Caco-2 (cell line): ENCODE results near the gene ABCB1. TPM values are rescaled to one million over a fixed set of nuclear protein-coding genes. Genes with fewer than 3 reads are reported as not detected.
A peak's percentile ranks its signal among the peaks of the same experiment; 100 is the strongest.
"Not testable (repeated sequence)": the region's sequence is repeated elsewhere in the genome, so short reads cannot be mapped to it uniquely, and the experiment has no call there.

Experiments
- BruUV-seq: library from RNA; stranded (reverse); fragments of 400-500 nt; replicated peaks from 2 replicates; lab custom pipeline; 2021; lab: Mats Ljungman, UMichigan
- CTCF ChIA-PET: fragments of 300-600 bp; sonication (Branson Sonifier 250); formaldehyde crosslinking; loops from one replicate; lab custom pipeline; 2022; ENCODE audit warnings: antibody characterized with exemption; lab: Charles Lee
- POLR2A ChIA-PET: fragments of 300-600 bp; sonication (Branson Sonifier 250); formaldehyde crosslinking; loops from one replicate; lab custom pipeline; 2022; ENCODE audit warnings: antibody characterized with exemption; lab: Charles Lee
- DNase-seq, 2 experiments: peaks; one replicate each; pipeline versions ENCODE4 v3.0.0 to v3.0.0-alpha.2; 2020 to 2022
- H3K27me3 ChIP-seq: replicated peaks from 2 replicates; pipeline ENCODE4 v1.6.0; 2011; ENCODE audit warnings: low read length; ENCODE audit not compliant: control insufficient read depth, insufficient read depth
- H3K36me3 ChIP-seq: 2 replicates; pipeline ENCODE4 v1.5.1; 2011; ENCODE audit warnings: low read length; ENCODE audit not compliant: control insufficient read depth, insufficient read depth
- H3K4me1 ChIP-seq: fragments of 250-450 bp; sonication (Bioruptor Pico); 2 replicates; pipeline ENCODE4 v1.5.1; 2020; ENCODE audit warnings: mild to moderate bottlenecking
- H3K4me3 ChIP-seq: 2 replicates; pipeline ENCODE4 v1.5.1; 2011; ENCODE audit warnings: low read depth, mild to moderate bottlenecking, control low read depth, low read length
- H3K9me3 ChIP-seq: fragments of 250-450 bp; sonication (Bioruptor Pico); 2 replicates; pipeline ENCODE4 v1.5.1; 2020; ENCODE audit warnings: mild to moderate bottlenecking, moderate library complexity
- H3K27ac Mint-ChIP-seq: one replicate; pipeline ENCODE4 v1.8.0; 2022; ENCODE audit warnings: mixed read lengths; ENCODE audit not compliant: unreplicated experiment
- H3K27me3 Mint-ChIP-seq: one replicate; pipeline ENCODE4 v1.8.0; 2022; ENCODE audit warnings: mixed read lengths; ENCODE audit not compliant: insufficient read depth, unreplicated experiment
- H3K36me3 Mint-ChIP-seq: one replicate; pipeline ENCODE4 v1.8.0; 2022; ENCODE audit warnings: mild to moderate bottlenecking, mixed read lengths; ENCODE audit not compliant: insufficient read depth, unreplicated experiment
- H3K4me1 Mint-ChIP-seq: one replicate; pipeline ENCODE4 v1.8.0; 2022; ENCODE audit warnings: low read depth, mixed read lengths; ENCODE audit not compliant: unreplicated experiment
- H3K4me3 Mint-ChIP-seq: one replicate; pipeline ENCODE4 v1.8.0; 2022; ENCODE audit warnings: mild to moderate bottlenecking, moderate library complexity, mixed read lengths; ENCODE audit not compliant: unreplicated experiment
- H3K9me3 Mint-ChIP-seq: one replicate; pipeline ENCODE4 v1.8.0; 2022; ENCODE audit warnings: mixed read lengths; ENCODE audit not compliant: unreplicated experiment
- intact Hi-C: fragments of 100-400 bp; cut with micrococcal nuclease; formaldehyde crosslinking; loops from one replicate; pipeline ENCODE4 v1.10.0; 2022; ENCODE audit not compliant: unreplicated experiment
- total RNA-seq: library from RNA; stranded (reverse); gene quantifications from 2 replicates; pipeline ENCODE4 v1.2.3, GENCODE V29; 2022
- TF ChIP-seq, protein P1 (sequence below), 2 experiments: fragments of 200-600 bp in 1 of 2; IDR thresholded peaks; 1 replicate in 1 of 2; 2 replicates in 1 of 2; pipeline versions ENCODE4 v1.5.1 to v1.8.0; 2011 to 2022; ENCODE audit warnings: antibody characterized with exemption in 1 of 2, control low read depth in 1 of 2, inconsistent platforms in 1 of 2, low read depth in 1 of 2, low read length in 1 of 2, mild to moderate bottlenecking in 1 of 2, moderate library complexity in 1 of 2; ENCODE audit not compliant: insufficient read depth in 1 of 2, severe bottlenecking in 1 of 2, unreplicated experiment in 1 of 2

The ABCB1 gene
- total RNA-seq, 1 experiment from 2014 or later: 34.6 TPM

DNA sequence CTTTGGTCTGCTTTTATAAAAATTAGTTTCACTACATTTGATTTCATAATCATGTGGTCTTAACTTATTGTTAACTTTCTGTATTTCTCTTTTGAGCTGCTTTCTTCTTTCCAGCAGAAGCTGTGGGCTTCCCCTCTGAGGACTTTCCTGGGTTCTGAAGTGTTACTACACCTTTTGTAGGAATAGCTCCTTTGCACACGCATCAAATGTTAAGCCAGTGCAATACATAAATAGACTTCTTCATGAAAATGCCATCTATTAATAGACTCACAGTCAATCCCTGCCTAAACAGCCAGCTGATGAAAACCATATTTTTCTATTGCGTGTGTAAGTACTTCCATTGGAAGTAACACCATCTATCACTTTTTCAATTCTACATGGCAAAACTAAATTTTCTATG lies 126.7 kb downstream of the ABCB1 start:
- Histone ChIP-seq H3K4me1 (0 out of 2 replicates have a peak, but pooled peaks cover 9% of the 10 kb centered on the region), H3K9me3 (no peaks in the 10 kb centered on the region), H3K27me3 (no peaks in the 10 kb centered on the region), H3K36me3 (no peaks in the 10 kb centered on the region), H3K4me3 (no peak overlapping the region)
- H3K27me3 Mint-ChIP-seq: peaks cover 11% of the 10 kb centered on the region
- BruUV-seq: no TSS peak
- DNase-seq: no peak
- no peak overlapping the region for H3K4me3 Mint-ChIP-seq
- CTCF ChIA-PET: no interaction called here
- no peaks in the 10 kb centered on the region for H3K36me3 Mint-ChIP-seq
- intact Hi-C loops: no loop called here
- TF ChIP-seq, protein P1, sequence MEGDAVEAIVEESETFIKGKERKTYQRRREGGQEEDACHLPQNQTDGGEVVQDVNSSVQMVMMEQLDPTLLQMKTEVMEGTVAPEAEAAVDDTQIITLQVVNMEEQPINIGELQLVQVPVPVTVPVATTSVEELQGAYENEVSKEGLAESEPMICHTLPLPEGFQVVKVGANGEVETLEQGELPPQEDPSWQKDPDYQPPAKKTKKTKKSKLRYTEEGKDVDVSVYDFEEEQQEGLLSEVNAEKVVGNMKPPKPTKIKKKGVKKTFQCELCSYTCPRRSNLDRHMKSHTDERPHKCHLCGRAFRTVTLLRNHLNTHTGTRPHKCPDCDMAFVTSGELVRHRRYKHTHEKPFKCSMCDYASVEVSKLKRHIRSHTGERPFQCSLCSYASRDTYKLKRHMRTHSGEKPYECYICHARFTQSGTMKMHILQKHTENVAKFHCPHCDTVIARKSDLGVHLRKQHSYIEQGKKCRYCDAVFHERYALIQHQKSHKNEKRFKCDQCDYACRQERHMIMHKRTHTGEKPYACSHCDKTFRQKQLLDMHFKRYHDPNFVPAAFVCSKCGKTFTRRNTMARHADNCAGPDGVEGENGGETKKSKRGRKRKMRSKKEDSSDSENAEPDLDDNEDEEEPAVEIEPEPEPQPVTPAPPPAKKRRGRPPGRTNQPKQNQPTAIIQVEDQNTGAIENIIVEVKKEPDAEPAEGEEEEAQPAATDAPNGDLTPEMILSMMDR (IDR thresholded peaks at IDR 0.05; ENCODE audit: insufficient read depth in 1 of 2, low read depth in 1 of 2, low read length in 1 of 2, severe bottlenecking in 1 of 2, unreplicated experiment in 1 of 2): no peak
- no peaks in the 10 kb centered on the region for H3K4me1 Mint-ChIP-seq
- no peaks in the 10 kb centered on the region for H3K9me3 Mint-ChIP-seq
- POLR2A ChIA-PET: no interaction called here
- no peak overlapping the region for H3K27ac Mint-ChIP-seq

DNA sequence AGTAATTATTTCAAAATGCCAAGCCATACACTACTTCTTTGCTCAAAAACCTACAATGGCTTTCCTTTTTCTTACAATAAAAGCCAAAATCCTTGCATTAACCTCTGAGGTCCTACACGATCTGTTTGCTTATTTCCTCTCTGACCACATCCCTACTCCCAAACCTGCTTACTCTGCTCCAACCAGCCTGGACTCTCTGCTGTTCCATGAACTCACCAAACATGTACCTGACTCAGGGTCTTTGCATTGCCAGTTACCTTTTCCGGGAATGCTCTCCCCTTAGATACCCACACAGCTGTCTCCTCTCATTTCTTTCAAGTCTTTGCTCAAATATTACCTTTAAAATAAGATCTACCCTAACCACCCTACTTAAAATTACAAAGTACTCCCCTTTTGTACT lies 127.5 kb downstream of the ABCB1 start:
- CTCF ChIA-PET: no interaction called here
- no peak for DNase-seq
- no TSS peak for BruUV-seq

DNA sequence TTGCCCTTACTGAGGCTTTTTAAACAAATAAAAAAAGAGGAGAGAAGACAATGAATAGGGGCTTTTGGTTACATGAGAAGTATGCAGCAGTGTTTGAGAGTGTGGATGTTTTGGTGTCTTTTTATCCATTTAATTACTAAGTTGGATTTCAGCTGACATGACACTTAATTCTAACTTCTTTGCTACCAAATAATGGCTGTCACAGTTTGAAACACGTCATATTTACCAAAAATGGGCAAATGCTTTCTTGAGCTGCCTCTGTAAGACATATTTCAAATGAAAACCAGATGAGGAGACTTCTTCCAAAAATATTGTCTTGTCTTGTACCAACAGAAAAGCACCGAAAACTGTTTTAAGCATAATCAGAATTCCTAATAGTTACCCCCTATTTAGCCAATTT lies 129.2 kb downstream of the ABCB1 start:
- H3K9me3 ChIP-seq: no peaks in the 10 kb centered on the region
- no peak for DNase-seq
- no peaks in the 10 kb centered on the region for H3K27me3 ChIP-seq
- peaks cover 11% of the 10 kb centered on the region for H3K27me3 Mint-ChIP-seq
- CTCF ChIA-PET: no interaction called here
- no peak overlapping the region for H3K4me3 Mint-ChIP-seq
- no peaks in the 10 kb centered on the region for H3K36me3 ChIP-seq
- BruUV-seq: no TSS peak
- no peaks in the 10 kb centered on the region for H3K4me1 Mint-ChIP-seq
- TF ChIP-seq, protein P1 (IDR thresholded peaks at IDR 0.05; ENCODE audit: insufficient read depth in 1 of 2, low read depth in 1 of 2, low read length in 1 of 2, severe bottlenecking in 1 of 2, unreplicated experiment in 1 of 2): no peak
- no peak overlapping the region for H3K4me3 ChIP-seq
- 0 out of 2 replicates have a peak, but pooled peaks cover 9% of the 10 kb centered on the region for H3K4me1 ChIP-seq
- intact Hi-C loops: no loop called here
- H3K36me3 Mint-ChIP-seq: no peaks in the 10 kb centered on the region
- H3K27ac Mint-ChIP-seq: no peak overlapping the region
- H3K9me3 Mint-ChIP-seq: peaks cover 9% of the 10 kb centered on the region
- POLR2A ChIA-PET: no interaction called here

More for the DNA sequence above, 127.5 kb downstream of the ABCB1 start:
- H3K9me3 Mint-ChIP-seq: peaks cover 1% of the 10 kb centered on the region
- H3K27me3 Mint-ChIP-seq: peaks cover 11% of the 10 kb centered on the region
- TF ChIP-seq, protein P1 (IDR thresholded peaks at IDR 0.05; ENCODE audit: insufficient read depth in 1 of 2, low read depth in 1 of 2, low read length in 1 of 2, severe bottlenecking in 1 of 2, unreplicated experiment in 1 of 2): no peak
- H3K36me3 Mint-ChIP-seq: no peaks in the 10 kb centered on the region
- no peaks in the 10 kb centered on the region for H3K4me1 Mint-ChIP-seq
- H3K9me3 ChIP-seq: no peaks in the 10 kb centered on the region
- H3K4me1 ChIP-seq: 0 out of 2 replicates have a peak, but pooled peaks cover 9% of the 10 kb centered on the region
- no peaks in the 10 kb centered on the region for H3K36me3 ChIP-seq
- H3K27ac Mint-ChIP-seq: no peak overlapping the region
- intact Hi-C loops: no loop called here
- POLR2A ChIA-PET: no interaction called here
- H3K4me3 Mint-ChIP-seq: no peak overlapping the region
- no peak overlapping the region for H3K4me3 ChIP-seq
- no peaks in the 10 kb centered on the region for H3K27me3 ChIP-seq

DNA sequence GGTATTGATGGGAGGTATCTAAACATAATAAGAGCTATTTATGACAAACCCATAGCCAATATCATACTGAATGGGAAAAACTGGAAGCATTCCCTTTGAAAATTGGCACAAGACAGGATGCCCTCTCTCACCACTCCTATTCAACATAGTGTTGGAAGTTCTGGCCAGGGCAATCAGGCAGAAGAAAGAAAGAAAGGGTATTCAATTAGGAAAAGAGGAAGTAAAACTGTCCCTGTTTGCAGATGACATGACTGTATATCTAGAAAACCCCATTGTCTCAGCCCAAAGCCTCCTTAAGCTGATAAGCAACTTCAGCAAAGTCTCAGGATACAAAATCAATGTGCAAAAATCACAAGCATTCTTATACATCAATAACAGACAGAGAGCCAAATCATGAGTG lies 131.5 kb downstream of the ABCB1 start:
- H3K27me3 ChIP-seq, H3K4me3 ChIP-seq, H3K4me1 ChIP-seq, BruUV-seq, H3K27ac Mint-ChIP-seq, H3K36me3 ChIP-seq, H3K4me3 Mint-ChIP-seq, H3K4me1 Mint-ChIP-seq, intact Hi-C loops, H3K36me3 Mint-ChIP-seq, H3K27me3 Mint-ChIP-seq, CTCF ChIA-PET, DNase-seq, POLR2A ChIA-PET, H3K9me3 Mint-ChIP-seq, H3K9me3 ChIP-seq: not testable (repeated sequence)

DNA sequence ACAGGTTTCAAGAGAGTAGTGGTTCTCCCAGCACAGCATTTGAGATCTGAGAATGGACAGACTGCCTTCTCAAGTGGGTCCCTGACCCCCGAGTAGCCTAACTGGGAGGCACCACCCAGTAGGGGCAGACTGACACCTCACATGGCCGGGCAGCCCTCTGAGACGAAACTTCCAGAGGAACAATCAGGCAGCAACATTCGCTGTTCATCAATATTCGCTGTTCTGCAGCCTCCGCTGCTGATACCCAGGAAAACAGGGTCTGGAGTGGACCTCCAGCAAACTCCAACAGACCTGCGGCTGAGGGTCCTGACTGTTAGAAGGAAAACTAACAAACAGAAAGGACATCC lies 135.2 kb downstream of the ABCB1 start:
- H3K4me3 Mint-ChIP-seq: peak overlapping the region; percentile 58
- CTCF ChIA-PET, DNase-seq, H3K27me3 ChIP-seq, H3K27me3 Mint-ChIP-seq, H3K4me1 Mint-ChIP-seq, H3K4me1 ChIP-seq, H3K27ac Mint-ChIP-seq, BruUV-seq, H3K36me3 Mint-ChIP-seq, H3K36me3 ChIP-seq, intact Hi-C loops, H3K4me3 ChIP-seq, H3K9me3 Mint-ChIP-seq, H3K9me3 ChIP-seq, POLR2A ChIA-PET: not testable (repeated sequence)
